B cell (primary cell): Measurements from ENCODE around the gene EHMT2. TPM values are rescaled to one million over a fixed set of nuclear protein-coding genes. Genes with fewer than 3 reads are reported as not detected.
"Not testable (repeated sequence)": the region's sequence is repeated elsewhere in the genome, so short reads cannot be mapped to it uniquely, and the experiment has no call there.

Source experiments
- ATAC-seq: fragments of 200-7000 bp; cut with Tn5 transposase; one replicate; pipeline ENCODE4 v1.10.0; 2021; ENCODE audit warnings: low read depth, mild to moderate bottlenecking, moderate number of reproducible peaks, moderate library complexity
- CTCF ChIA-PET: fragments of 350-600 bp; sonication (Branson Sonifier 250); formaldehyde crosslinking; loops from one replicate; lab custom pipeline; 2021; ENCODE audit warnings: antibody characterized with exemption, inconsistent platforms; lab: Charles Lee
- POLR2A ChIA-PET: fragments of 350-600 bp; sonication (Branson Sonifier 250); formaldehyde crosslinking; loops from one replicate; lab custom pipeline; 2021; ENCODE audit warnings: antibody characterized with exemption; lab: Charles Lee
- DNase-seq: peaks from one replicate; pipeline ENCODE4 v3.0.0; 2013
- H2AFZ ChIP-seq: 2 replicates; pipeline ENCODE4 v1.6.1; 2012; ENCODE audit warnings: mild to moderate bottlenecking, low read depth, low read length; ENCODE audit not compliant: insufficient read depth, poor library complexity, severe bottlenecking
- H3K27ac ChIP-seq, 2 donors: 1 replicate in 1 of 2; 2 replicates in 1 of 2; pipeline ENCODE4 v1.5.1; 2012 to 2013; ENCODE audit warnings: low read length in 2 of 2, mild to moderate bottlenecking in 2 of 2, moderate library complexity in 1 of 2
- H3K27me3 ChIP-seq, 4 experiments: fragments of 200-600 bp in 1 of 4; sonication (generic) in 1 of 4; replicated peaks in 1 of 4; 1 replicate in 2 of 4; 2 replicates in 2 of 4; pipeline versions ENCODE4 v1.6.1 to v1.7.0; 2013 to 2016; ENCODE audit warnings: low read length in 3 of 4, mild to moderate bottlenecking in 2 of 4, mixed read lengths in 1 of 4, moderate library complexity in 1 of 4; ENCODE audit not compliant: insufficient read depth in 4 of 4, control insufficient read depth in 3 of 4; ENCODE audit errors: control extremely low read depth in 1 of 4
- H3K36me3 ChIP-seq, 2 experiments: replicated peaks in 1 of 2; 1 replicate in 1 of 2; 2 replicates in 1 of 2; pipeline versions ENCODE4 v1.6.1 to v1.7.1; 2013; ENCODE audit warnings: low read length in 1 of 2; ENCODE audit not compliant: insufficient read depth in 2 of 2, control insufficient read depth in 1 of 2; ENCODE audit errors: control extremely low read depth in 1 of 2, extremely low read depth in 1 of 2
- H3K4me1 ChIP-seq, 2 donors: fragments of 200-600 bp in 1 of 2; sonication (generic) in 1 of 2; 1 replicate in 1 of 2; 2 replicates in 1 of 2; pipeline versions ENCODE4 v1.5.1 to v1.6.1; 2013 to 2017; ENCODE audit warnings: low read length in 2 of 2; ENCODE audit not compliant: control insufficient read depth in 2 of 2, insufficient read depth in 2 of 2
- H3K4me2 ChIP-seq: replicated peaks from 2 replicates; pipeline ENCODE3; 2012; ENCODE audit warnings: mild to moderate bottlenecking, low read depth, low read length; ENCODE audit not compliant: poor library complexity, severe bottlenecking
- H3K4me3 ChIP-seq, 5 experiments: fragments of 200-600 bp in 1 of 5; sonication (generic) in 1 of 5; 1 replicate in 3 of 5; 2 replicates in 2 of 5; pipeline versions ENCODE4 v1.5.1 to v1.7.0; 2011 to 2016; ENCODE audit warnings: low read length in 4 of 5, mild to moderate bottlenecking in 4 of 5, low read depth in 2 of 5, control low read depth in 1 of 5, moderate library complexity in 1 of 5; ENCODE audit not compliant: insufficient read depth in 1 of 5; ENCODE audit errors: control extremely low read depth in 1 of 5, extremely low read depth in 1 of 5
- H3K79me2 ChIP-seq: fragments of 200-600 bp; sonication (generic); one replicate; pipeline ENCODE4 v1.6.0; 2016; ENCODE audit warnings: low read length; ENCODE audit not compliant: control insufficient read depth, insufficient read depth
- H3K9ac ChIP-seq: fragments of 200-600 bp; sonication (generic); 2 replicates; pipeline ENCODE4 v1.6.1; 2017; ENCODE audit warnings: mild to moderate bottlenecking, low read length, moderate library complexity
- H3K9me3 ChIP-seq, 3 donors: one replicate each; pipeline versions ENCODE4 v1.6.1 to v1.7.1; 2013; ENCODE audit warnings: low read length in 2 of 3; ENCODE audit not compliant: control insufficient read depth in 2 of 3, insufficient read depth in 1 of 3; ENCODE audit errors: control extremely low read depth in 1 of 3
- H4K20me1 ChIP-seq: 2 replicates; pipeline ENCODE4 v1.6.0; 2012; ENCODE audit warnings: mild to moderate bottlenecking, low read length; ENCODE audit not compliant: insufficient read depth, control insufficient read depth, poor library complexity, severe bottlenecking
- H3K27ac Mint-ChIP-seq: one replicate; pipeline ENCODE4 v1.8.0; 2021; ENCODE audit warnings: mixed read lengths
- H3K27me3 Mint-ChIP-seq: one replicate; pipeline ENCODE4 v1.8.0; 2021; ENCODE audit warnings: mixed read lengths
- H3K4me1 Mint-ChIP-seq: one replicate; pipeline ENCODE4 v1.8.0; 2021; ENCODE audit warnings: mixed read lengths
- H3K4me3 Mint-ChIP-seq: one replicate; pipeline ENCODE4 v1.8.0; 2021; ENCODE audit warnings: mixed read lengths
- H3K9me3 Mint-ChIP-seq: one replicate; pipeline ENCODE4 v1.8.0; 2022; ENCODE audit warnings: mixed read lengths; ENCODE audit not compliant: insufficient read depth
- EZH2 ChIP-seq: IDR thresholded peaks from 2 replicates; pipeline ENCODE4 v1.6.1; 2012; ENCODE audit warnings: borderline replicate concordance, low read depth, mild to moderate bottlenecking, moderate library complexity, low read length; ENCODE audit not compliant: insufficient read depth, poor library complexity, severe bottlenecking
- WGBS: methylation state at CpG from one replicate; pipeline ENCODE4 v1.1.5; 2013; ENCODE audit warnings: missing lambda C conversion rate; ENCODE audit not compliant: insufficient coverage; 5-methylcytosine and 5-hydroxymethylcytosine counted together
- intact Hi-C: fragments of 100-400 bp; cut with micrococcal nuclease; formaldehyde crosslinking; loops from one replicate; pipeline ENCODE4 v1.10.0; 2022
- polyA plus RNA-seq: library from polyadenylated mRNA; depleted of rRNA; stranded (reverse); fragments of >200 nt; gene quantifications from 2 replicates; pipeline ENCODE4 v1.2.3, GENCODE V29; 2012
- total RNA-seq, 2 donors: library from RNA; stranded (reverse); fragments of 120-200 nt in 1 of 2; gene quantifications; 1 replicate in 1 of 2; 2 replicates in 1 of 2; pipeline versions ENCODE4 v1.2.3 to v1.2.4, GENCODE V29; 2013 to 2022
- TF ChIP-seq, protein P1 (sequence below): fragments of 200-600 bp; IDR thresholded peaks from one replicate; pipeline ENCODE4 v1.8.0; 2022; ENCODE audit warnings: antibody characterized with exemption, mild to moderate bottlenecking

EHMT2 gene
- total and polyA plus RNA-seq, 2 donors (not counting 1 experiment from before 2014, with no cell fraction given): 86.1 to 108 TPM

DNA sequence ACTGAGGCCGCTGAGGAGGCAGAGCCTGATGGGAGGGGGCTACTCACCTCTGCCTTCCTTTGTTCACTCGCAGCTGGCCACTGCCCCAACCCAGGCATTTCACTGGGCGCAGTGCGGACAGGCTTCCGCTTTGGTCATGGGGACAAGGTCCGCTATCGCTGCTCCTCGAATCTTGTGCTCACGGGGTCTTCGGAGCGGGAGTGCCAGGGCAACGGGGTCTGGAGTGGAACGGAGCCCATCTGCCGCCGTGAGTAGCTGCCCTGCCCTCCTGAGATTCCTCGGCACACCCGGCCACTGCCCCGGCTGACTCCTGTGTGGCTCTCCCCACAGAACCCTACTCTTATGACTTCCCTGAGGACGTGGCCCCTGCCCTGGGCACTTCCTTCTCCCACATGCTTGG, 36.0 kb upstream of the EHMT2 start:
- TF ChIP-seq, protein P1, sequence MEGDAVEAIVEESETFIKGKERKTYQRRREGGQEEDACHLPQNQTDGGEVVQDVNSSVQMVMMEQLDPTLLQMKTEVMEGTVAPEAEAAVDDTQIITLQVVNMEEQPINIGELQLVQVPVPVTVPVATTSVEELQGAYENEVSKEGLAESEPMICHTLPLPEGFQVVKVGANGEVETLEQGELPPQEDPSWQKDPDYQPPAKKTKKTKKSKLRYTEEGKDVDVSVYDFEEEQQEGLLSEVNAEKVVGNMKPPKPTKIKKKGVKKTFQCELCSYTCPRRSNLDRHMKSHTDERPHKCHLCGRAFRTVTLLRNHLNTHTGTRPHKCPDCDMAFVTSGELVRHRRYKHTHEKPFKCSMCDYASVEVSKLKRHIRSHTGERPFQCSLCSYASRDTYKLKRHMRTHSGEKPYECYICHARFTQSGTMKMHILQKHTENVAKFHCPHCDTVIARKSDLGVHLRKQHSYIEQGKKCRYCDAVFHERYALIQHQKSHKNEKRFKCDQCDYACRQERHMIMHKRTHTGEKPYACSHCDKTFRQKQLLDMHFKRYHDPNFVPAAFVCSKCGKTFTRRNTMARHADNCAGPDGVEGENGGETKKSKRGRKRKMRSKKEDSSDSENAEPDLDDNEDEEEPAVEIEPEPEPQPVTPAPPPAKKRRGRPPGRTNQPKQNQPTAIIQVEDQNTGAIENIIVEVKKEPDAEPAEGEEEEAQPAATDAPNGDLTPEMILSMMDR: no peak
- TF ChIP-seq EZH2: no peak
- peaks cover 4% of the 10 kb centered on the region for H3K27me3 Mint-ChIP-seq

DNA sequence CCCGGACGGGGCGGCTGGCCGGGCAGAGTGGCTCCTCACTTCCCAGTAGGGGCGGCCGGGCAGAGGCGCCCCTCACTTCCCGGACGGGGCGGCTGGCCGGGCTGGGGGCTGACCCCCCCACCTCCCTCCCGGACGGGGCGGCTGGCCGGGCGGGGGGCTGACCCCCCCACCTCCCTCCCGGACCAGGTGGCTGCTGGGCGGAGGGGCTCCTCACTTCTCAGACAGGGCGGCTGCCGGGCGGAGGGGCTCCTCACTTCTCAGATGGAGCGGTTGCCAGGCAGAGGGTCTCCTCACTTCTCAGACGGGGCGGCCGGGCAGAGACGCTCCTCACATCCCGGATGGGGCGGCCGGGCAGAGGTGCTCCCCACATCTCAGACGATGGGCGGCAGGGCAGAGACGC, 34.6 kb upstream of the EHMT2 start:
- POLR2A ChIA-PET, H3K4me3 Mint-ChIP-seq: not testable (repeated sequence)

More for the DNA sequence above, 36.0 kb upstream of the EHMT2 start:
- no peaks in the 10 kb centered on the region for H3K4me1 ChIP-seq
- WGBS: 92% methylated on average over 18 of the region's 19 CpGs
- Mint-ChIP-seq H3K4me1 (no peaks in the 10 kb centered on the region), H3K9me3 (no peaks in the 10 kb centered on the region), H3K27ac (no peak overlapping the region), H3K4me3 (no peak overlapping the region)
- no peak overlapping the region for H3K9ac ChIP-seq
- intact Hi-C loops: no loop called here
- peaks cover 0 to 3% (median 0%) of the 10 kb centered on the region in 4 experiments for H3K27me3 ChIP-seq
- ChIA-PET POLR2A (no interaction called here), CTCF (no interaction called here)
- H3K27ac ChIP-seq: no peak overlapping the region
- H3K9me3 ChIP-seq: peaks cover 0 to 3% (median 0%) of the 10 kb centered on the region in 3 donors
- ATAC-seq (no peak), DNase-seq (no peak)
- no peaks in the 10 kb centered on the region for H4K20me1 ChIP-seq
- no peaks in the 10 kb centered on the region for H3K36me3 ChIP-seq
- H3K4me3 ChIP-seq: no peak overlapping the region
- H3K79me2 ChIP-seq: no peaks in the 10 kb centered on the region
- no peak overlapping the region for H3K4me2 ChIP-seq
- H2AFZ ChIP-seq: no peak overlapping the region

More for the DNA sequence above, 34.6 kb upstream of the EHMT2 start:
- H4K20me1 ChIP-seq, H3K27me3 ChIP-seq, H3K27ac ChIP-seq, CTCF ChIA-PET, H3K4me2 ChIP-seq, H3K9me3 Mint-ChIP-seq, H2AFZ ChIP-seq, H3K27me3 Mint-ChIP-seq, DNase-seq, H3K4me1 Mint-ChIP-seq, H3K4me1 ChIP-seq, H3K9ac ChIP-seq, H3K36me3 ChIP-seq, H3K9me3 ChIP-seq, H3K79me2 ChIP-seq, H3K27ac Mint-ChIP-seq, H3K4me3 ChIP-seq, ATAC-seq, intact Hi-C loops: not testable (repeated sequence)
- whole genome bisulfite sequencing: 100% methylated on average over 6 of the region's 32 CpGs
